DMS53 treated with DMSO at 0.1 percent for 48 hours (cell line): ENCODE data around the gene BGLAP.

ENCODE experiments used
- DNase-seq: peaks from one replicate; lab custom pipeline; 2025; ENCODE audit not compliant: unreplicated experiment; lab: John Stamatoyannopoulos, UW

Gene BGLAP

DNA sequence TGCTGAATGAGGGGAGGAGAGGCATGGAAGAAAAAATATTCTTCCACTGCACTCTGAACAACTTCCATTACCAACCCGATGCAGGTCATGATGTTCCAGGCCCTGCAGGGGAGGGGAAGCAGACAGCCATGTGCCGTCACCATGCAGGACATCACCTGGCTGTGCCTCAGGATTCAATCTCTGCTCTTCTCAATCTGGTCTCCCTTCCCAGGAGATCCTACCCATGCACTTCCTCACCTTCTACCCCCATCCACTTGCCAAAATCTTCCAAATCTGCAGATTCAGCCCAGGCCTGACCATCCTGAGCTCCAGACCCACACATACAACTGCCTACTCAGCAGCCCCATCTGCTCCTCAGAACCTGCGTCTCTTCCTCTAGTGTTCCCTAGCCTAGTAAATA is 11.7 kb downstream of the BGLAP start:
- DNase-seq: no peak

DNA sequence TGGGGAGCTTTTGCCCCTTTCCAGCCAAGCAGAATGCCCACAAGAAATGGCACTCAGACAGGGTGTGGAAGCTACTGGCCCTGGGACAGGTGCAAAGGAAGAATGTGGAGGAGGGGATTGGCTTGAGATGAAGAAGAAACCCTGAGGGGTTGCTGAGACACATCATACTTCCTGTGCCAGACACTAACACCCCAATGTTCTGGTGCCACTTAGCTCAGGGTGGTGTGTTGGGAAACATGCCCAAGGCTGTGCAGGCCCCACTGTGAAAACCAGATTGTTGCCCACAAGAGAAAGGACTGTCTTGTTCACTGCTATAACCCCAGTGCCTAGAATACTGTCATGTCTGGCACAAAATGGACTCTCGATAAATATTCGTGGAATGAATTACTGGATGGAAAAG is 15.7 kb downstream of the BGLAP start:
- no peak for DNase-seq

DNA sequence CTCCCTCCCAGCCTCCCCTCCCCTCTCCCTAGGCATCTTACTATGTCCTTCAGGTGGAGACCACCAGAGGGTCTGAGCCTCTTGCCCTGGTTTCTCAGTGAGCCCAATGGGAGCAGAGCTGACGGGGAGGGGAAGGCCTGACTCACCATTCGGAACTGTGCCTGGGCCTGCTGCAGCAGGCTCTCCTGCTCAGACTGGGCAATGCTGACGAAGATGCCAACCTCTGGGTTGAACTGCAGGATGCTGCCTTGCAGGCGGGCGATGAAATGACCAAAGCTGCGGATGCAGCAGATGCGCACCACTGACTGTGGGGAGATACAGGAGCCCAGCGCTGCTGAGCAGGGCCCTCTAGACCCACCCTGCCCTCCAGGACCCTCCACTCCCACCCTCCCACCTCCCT is 16.9 kb downstream of the BGLAP start:
- no peak for DNase-seq

DNA sequence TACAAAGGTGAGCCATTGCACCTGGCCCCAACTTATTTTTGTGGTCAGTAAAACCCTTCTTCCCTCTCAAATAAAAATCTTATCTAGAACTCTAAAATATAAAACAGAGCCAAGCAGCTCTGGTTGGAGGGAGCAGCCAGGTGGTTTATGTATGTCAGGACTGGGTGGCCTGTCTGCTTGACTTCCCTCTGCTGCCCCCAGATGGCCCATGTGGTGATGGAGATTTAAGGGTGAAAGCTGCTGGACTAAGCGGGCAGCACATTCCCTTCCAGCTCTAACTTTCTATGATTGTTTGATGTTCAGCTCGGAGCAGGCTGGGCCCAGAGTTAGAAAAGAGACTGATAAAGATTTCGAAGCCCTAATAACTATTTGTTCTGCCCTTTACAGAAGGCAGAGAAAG is 17.8 kb downstream of the BGLAP start:
- no peak for DNase-seq

DNA sequence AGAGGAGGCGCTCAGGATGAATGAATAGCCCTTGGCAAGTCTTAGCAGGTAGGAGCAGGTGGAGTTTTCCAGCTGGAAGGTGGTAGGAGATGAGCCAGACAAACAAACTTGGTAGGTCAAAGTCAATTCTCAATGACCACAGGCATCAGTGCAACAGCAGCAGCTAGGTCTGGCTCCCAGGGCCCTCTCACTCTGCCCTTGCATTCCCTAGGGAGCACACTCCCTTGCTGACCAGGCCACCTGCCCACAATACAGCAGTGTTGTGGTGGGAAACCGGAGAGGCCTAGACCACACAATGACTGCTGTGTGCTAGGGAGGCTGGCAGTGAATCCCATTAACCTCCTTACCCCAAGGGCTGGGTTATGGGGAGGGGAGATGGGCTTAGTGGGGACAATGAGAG is 18.9 kb downstream of the BGLAP start:
- DNase-seq: no peak

DNA sequence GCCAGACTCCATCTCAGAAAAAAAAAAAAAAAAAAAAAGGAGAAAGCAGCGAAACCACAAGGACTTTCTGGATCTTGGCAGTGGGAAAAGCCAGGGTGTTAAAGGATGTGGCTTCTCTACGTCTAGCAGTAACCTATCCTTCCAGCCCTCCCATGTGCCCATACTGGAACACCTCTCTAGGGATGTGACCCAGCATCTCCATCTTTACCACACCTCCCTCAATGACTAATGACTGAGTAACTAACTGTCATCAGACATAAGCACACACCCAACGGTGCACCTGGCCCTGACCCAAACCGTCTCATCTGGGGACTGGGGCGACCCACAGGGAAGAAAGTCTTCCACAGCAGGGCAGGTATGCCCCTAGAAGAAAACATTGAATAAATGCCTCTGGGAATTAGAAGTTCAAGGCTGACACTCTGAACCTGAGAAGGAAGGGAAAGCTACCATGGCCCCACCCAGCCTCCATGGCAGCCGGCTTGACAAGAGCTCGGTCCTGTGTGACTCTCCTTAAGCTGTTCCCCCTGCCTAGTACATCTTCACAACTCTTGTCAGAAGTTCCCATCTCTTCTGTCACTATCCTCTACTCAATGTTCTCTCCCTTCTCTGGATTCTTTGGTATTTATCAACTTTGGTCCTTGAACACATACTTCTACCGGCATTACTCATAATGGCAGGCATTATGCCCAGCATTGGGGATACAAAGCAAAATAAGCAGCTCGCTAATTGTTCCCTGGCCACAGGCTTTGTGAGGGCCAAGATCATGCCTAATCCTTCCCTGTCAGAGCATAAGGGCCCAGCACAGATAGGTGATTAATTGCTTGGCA is 20.7 kb downstream of the BGLAP start:
- no peak for DNase-seq

DNA sequence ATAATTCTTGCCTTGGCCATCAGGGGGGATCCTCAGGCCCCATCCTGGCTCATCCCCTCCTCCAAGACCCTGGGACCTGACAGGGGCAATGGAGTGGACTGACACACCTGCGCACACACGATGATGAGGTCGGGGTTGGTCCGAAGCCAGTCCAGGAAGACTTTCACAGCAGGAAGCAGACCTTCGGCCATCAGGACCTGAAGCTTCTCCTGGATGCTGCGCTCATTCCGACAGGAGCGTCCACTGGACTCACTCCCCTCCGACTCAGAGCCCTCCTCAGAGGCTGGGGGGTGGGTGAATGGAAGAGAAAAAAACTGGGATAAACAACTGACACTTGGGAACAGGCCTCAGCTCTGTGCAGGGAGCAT is 21.3 kb downstream of the BGLAP start:
- no peak for DNase-seq

DNA sequence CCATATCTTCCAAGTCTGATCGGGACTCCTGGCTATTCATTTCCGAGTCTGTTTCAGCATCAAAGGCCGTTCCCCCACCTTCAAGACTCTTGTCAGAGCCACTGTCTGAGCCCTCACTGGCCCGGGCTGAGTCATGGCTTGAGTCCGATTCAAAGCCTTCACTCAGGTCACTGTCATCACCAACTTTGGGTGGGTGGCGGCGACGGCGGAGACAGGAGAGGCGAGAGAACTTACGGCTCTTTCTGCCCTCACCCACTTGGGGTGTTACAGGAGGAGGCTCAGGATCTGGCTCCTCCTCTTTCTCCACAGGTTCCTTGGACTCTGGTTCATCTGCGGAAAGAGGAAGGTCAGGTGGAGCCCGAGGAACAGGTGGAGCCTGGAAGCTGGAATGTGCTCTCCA is 24.1 kb downstream of the BGLAP start:
- DNase-seq: no peak

DNA sequence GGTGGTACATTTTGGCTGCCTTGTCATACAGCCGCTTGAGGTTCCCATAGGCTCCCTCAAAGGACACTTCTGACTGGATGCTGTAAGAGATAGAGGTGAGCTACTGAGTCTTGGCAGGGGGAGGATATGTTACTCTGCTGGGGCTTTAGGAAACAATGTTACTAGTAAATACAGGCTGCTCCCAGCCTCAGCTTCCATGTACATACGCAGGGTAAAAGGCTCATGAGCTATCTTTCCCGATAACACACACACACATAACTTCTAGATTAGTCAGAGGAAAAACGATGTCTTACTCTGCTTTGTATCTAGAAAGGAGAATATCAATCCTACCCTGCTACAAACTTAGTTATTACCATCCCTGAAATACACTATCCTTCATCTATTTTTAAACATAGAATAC is 26.4 kb downstream of the BGLAP start:
- no peak for DNase-seq

DNA sequence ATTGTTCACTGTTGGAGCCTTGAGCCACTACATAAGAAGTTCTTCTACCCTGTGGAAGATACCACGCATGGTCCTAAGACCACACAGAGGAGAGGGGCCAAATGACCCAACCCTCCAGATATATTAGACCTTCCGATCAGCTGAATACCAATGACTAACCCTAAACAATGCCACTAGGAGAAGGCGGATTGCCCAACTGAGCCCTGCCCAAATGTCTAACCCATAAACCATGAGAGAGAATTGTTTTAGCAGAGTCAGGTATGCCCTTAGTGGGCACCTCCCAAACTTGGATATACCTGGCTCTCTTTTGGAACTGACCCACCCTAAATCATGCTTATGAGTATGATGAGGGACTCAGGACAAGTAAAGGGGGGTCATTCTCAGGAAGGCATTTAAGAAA is 28.3 kb downstream of the BGLAP start:
- no peak for DNase-seq

DNA sequence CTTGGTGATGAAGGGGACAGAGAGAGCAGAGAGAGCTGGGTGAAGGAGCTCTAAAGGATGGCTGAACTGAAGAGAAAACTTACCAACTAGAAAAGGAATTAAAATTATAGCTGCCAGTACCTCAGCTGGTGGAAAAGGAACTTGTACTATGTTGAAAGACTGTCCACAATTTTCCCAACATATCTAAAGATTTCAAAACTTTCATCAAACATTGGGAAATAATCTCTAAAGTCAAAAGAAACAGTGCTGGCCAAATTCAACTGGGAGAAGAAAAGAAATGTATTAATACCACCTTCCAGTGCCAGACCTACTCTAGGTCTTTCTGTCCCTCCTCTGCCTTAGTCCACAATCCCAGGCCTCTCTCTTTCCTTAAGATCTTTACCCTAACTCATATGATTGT is 34.5 kb downstream of the BGLAP start:
- DNase-seq: no peak

DNA sequence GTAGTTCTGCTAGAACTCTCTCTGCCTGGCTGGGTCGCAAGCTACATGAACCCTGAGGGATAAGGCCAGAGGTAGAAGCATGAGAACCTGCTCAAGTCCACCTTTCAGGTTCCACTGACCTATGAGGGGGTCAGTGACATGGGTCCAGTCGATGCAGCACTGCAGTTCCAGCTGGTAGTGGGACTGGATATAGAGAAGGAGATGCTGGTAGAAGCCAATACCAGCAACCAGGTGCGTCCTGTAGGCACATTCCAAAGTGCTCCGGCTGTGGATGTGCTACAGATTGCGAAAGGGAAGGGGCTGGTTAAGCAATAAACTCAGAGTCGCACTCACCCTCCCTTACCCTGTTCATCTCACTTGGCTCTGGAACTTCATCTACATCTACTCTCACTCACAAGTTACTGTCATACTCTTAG is 35.0 kb downstream of the BGLAP start:
- no peak for DNase-seq

DNA sequence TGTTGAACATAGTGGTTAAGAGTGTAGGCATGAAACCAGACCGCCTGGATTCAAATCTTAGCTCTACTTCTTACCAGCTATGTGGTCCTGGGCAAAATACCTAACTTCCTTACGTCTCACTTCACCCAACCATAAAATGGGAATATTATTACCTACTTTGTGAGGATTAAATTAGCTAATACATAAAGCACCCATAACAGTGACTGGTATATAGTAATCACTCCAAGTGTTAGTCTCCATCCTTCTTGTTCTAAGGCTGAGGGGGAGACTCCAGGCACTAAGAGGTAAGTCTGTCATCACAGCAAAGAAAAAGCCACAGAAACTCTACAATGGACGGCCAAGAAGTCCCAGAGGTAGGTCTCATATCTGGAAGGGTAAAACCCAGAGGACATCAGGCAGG is 37.9 kb downstream of the BGLAP start:
- DNase-seq: no peak

DNA sequence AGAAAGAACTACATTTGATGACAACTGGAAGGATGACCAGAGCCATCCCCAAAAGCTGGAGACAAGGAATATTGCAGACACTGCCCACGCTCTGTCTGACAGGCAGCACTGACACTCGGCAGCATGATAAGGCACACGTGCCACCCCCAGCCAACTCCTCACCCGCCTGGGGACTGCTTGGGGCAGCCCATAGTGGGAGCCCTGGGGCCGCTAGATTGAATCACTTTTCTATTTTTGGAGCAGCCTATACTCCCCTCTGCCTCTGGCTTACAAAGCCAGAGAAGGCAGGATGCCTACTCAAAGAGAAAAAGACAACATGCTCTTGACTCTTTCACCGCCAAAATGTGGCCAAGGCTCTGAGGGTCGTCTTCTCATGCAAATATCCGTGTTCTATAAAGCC is 39.3 kb downstream of the BGLAP start:
- DNase-seq: no peak

DNA sequence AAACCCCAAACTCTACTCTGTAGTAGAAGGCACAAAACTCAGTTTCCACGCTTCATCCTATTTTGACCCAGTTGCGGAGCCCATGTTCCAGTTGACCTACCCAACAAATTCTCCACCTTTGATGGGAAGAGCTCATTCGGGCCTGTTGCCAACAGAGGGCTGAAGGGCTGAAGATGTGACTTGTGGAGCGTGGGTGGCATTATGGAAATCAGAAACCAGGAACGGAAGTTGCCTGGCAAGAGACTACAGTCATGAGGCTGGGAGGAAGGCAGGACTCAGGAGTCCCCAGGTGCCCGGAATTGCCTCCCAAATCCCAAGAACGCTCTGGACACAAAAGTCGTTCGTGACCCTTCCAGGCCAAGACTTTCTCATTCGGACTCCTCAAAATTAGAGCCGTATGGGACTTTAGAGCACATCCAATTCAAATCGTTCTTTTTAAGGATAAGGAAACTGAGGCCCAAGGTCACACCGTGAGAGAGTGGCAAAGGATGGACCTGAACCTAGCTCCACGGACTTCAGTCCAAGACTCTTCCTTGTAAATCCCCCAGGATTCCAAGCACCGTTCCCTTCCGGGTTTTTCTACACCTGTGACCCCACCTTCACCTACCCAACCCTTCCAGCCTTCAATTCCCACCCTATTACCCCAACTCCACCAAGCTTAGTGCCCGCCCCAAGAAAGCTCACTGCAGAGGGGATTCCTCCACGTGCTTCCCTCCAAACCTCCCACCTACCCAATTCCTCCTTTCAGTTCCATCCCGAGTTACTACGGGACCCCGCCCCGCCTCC is 39.9 kb downstream of the BGLAP start:
- peak; percentile 15 for DNase-seq

DNA sequence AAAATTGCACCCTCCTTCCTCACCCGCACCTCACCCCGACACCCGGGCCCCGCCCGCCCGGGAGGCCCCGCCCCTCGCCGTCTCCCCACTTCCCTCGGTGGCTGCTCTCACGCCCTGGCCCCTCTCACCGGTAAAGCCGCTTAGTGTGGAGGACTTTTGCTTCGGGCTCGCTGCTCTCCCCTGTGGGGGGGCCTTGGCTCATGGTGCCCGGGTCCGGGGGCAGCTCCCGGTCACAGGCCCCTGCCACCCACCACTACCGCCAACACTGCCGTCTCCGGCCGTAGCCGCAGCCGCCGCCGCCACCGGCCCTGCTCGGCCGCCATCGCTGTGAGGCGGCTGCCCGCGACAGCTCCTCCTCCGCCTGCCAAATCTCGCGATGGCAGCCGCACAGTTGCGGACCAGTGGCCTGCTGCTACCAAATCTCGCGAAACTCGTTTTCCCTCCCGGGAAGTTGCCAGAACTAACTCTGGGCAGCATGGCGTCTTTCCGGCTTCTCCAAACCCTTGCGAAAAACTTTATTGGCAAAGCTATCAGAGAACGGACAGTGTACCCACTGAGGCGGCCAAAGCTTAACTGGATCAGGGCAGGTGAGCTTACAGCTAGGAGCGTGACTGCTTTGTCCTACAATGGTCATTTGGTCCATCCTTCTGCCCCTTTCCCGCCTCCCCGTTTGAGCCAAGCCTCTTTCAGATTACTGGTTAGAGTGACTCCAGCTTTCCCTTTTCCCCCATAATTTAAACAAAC is 40.7 kb downstream of the BGLAP start, which contains the start of gene SMG5:
SMG5 (minus strand) TSS at position 347 of the 744 bp plus-strand sequence; CDS start at position 202, 145 bp downstream.
- DNase-seq: peak; percentile 98

DNA sequence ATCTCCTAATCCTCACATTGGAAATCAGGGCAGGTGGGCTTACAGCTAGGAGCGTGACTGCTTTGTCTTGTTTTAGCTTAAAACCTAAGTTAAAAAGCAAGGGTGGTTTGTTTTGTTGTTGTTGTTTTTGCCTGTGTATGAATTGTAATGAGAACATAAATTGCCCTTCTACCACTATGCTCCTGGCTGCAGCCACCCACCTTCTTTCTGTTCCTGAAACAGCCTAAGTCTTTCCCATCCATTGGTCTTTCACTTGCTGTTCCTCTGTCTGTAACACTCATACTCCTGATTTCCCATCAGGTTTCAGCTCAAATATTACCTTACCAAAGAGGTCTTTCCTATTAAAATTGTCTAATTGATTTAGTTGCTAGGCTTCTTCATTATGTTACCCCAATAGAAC is 41.5 kb downstream of the BGLAP start:
- DNase-seq: no peak

DNA sequence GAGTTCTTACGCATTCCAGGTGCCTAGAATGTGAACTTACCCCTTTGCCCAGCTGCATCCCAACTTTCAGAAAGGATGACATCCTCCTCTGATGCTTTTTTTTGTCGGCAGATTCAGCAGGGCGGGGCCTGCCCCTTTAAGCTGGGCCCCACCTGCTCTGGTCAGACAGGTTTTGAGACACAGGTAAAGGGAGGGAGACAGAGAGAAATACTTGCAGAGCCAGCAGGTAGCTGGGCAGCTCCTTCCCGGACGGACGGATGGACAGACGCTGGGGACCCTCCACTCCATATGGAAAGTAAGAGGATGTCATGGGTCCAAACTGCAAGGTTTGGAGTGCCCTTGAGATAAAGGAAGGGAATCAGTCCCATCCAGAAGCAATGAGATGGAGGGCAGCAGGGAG is 42.1 kb downstream of the BGLAP start, which contains the start of gene TMEM79:
TMEM79 (plus strand) TSS at position 214 of the 400 bp plus-strand sequence. CDS start 902 bp downstream, outside the sequence.
- DNase-seq: no peak

DNA sequence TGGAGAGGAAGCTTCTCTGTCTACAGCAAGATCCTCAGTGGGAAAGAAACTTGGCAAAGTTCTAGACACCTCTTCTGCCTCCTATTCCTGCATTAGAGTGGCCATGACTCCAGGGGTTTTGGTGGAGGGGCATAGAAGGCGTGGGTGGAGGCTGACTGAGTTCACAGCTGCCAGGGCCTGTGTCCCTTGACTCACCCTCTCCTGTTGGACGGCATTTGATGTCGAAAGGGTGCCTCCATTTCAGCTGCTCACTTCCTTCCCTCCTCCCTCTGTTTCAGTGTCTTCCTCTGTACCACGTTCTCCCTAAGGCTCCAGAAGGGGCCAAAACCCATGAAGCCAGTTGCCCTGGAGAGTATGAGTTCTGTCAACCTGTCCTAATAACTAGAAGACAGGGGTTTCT is 42.8 kb downstream of the BGLAP start:
- DNase-seq: no peak

DNA sequence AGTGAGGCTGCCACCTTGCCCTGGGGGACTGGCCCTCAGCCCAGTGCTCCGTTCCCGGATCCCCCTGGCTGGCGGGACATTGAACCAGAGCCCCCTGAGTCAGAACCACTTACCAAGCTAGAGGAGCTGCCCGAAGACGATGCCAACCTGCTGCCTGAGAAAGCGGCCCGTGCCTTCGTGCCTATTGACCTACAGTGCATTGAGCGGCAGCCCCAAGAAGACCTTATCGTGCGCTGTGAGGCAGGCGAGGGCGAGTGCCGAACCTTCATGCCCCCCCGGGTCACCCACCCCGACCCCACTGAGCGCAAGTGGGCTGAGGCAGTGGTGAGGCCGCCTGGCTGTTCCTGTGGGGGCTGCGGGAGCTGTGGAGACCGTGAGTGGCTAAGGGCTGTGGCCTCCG is 43.5 kb downstream of the BGLAP start:
- DNase-seq: no peak

DNA sequence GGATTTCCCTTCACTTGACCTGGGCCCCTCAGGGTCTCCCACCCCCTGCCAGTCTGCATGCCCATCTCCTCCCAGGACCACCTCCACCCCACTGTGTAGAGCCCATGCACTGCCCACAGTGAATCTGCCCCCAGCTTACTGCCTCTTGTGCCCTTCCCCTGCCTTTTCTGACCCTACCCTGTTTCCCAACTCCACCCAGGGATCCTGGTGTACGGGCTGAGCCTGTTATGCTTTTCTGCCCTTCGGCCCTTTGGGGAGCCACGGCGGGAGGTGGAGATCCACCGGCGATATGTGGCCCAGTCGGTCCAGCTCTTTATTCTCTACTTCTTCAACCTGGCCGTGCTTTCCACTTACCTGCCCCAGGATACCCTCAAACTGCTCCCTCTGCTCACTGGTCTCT is 44.1 kb downstream of the BGLAP start:
- DNase-seq: no peak

DNA sequence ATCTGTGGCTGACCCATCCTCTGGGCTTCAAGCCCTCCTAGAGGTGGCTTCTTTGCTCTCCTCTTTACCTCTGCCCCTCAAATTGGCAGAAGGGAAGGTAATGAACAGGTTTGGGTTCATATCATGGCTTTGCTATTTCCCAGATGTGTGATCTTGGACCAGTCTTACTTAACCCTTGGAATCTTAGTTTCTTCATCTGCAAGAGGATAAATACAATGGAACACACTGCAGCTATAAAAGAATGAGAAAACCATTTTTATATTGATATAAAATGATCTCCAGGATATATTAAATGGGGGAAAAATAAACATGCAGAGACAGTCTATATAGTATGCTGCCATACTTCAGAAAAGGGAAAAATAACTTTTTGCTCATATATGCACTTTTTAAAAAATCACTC is 47.9 kb downstream of the BGLAP start:
- no peak for DNase-seq
